Stimulated activated CD4-positive, alpha-beta T cell treated with anti-CD3 and anti-CD28 coated beads, Interleukin-2, amount 100 ng/mL, for 48 hours (primary cell): ENCODE results near the gene IRX3.
"Not testable (repeated sequence)": the region's sequence is repeated elsewhere in the genome, so short reads cannot be mapped to it uniquely, and the experiment has no call there.

Source experiments
- DNase-seq, 2 donors: peaks; one replicate each; pipeline ENCODE4 v3.0.0-alpha.2; 2020

The IRX3 gene

DNA sequence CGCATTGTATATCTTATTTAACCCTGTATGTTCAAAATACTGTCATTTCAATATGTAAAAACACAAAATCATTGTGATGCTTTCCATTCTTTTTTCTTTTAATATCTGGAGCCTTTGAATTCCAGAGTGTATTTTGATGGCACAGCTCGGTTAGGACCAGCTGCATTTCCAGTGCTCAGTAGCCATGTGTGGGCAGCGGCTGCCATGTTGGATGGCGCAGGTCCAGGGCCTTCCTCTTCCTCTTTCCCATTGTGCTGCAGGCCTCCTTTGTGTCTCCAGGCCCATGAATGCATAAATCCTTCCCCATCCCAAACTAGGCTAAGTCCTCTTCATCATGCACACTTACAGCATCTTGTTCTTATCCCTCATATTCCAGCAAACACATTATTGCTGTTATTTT is 13.0 kb downstream of the IRX3 start:
- no peak for DNase-seq

DNA sequence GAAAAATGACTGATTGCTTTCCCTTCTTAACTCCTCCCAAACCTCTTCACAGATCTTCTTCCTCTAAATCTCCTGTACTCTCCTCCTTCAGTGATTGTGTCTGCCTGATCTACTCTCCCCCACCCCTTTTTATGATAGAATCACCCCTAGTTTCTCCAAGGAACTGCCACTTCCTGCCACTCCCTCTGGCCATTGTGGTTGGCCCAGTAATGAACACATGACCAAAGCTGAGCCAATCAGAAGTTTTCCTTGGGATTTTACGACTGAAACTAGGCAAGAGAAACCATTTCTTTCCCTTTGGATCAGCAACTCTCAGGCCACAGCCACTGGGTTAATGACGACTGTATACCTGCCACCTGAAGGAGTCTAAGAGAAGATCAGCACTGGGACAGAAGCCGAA is 15.9 kb downstream of the IRX3 start:
- DNase-seq: no peak

DNA sequence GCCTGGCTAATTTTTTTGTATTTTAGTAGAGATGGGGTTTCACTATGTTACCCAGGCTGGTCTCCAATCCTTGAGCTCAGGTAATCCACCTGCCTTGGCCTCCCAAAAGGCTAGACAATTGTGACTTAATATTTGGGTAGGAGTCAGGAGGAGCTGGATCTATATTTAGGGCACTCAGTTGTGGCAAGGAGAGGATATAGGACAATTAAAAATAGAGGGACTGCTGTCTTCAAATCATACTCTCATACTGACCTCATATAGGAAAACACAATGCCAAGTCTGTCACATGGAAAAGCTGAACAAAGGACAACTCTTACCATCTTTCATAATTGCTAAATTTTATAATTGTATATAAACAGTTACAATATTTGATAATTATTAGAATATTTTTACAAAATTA is 17.1 kb downstream of the IRX3 start:
- DNase-seq: no peak

DNA sequence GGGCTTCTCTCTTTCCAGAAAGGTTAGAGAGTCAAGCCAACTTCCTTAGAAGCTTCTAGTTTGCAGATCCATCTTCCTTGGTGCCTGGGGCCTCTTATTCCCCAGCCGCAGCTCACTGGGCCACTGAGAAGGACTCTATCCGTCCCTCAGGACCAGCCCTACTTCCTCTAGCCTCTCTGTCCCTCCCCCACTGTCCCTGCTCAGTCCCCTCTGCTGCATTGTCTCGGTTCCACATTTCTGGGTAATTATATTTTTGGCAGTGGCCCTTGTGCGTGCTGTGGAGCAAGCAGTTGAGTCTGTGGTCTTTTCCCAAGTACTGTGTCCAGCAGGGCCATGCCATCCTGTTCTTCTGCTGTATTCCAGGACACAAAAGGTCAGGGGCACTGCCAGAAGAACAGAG is 17.8 kb downstream of the IRX3 start:
- no peak for DNase-seq

DNA sequence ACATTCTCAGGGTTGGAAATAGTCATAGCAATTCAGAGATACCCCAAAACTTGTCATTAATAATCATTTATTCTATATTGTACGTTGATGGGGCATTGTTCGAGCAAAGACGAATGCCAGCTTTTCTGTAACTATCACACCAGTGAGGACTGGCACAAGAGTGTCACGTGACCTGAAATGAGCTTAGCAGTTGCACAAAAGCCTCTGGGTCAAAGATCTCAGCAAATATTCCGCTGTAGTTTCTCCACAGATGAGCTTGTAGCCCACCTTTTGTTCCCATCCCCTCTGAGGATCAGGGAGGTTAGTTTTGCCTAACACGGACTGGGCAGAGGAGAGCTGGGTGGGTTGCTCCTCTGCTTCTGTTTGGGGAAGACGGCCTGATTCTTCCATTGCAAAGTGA is 18.2 kb downstream of the IRX3 start:
- no peak for DNase-seq

DNA sequence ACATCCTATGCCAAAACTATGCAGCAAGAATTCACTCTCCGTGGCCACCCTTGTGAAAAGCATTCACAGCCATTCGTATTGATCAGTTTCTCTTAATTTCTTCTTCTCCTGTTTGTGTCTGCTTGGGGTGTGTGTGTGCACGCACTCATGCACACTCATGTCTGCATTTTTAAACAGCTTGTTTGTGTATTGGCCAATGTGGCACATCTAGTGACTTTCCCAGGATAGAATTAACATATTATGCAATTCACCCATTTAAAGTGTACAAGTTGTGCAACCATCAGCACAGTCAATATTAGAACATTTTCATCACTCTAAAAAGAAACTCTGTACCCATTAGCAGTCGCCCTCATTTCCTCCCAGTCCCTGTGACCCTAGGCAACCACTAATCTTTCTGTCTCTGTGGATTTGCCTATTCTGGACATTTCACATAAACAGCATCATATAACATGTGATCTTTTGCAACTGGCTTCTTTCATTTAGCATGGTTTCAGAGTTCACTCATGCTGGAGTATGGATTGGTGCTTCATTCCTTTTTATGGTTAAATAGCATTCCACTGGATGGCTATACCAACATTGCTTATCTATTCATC is 20.1 kb downstream of the IRX3 start:
- DNase-seq: no peak

DNA sequence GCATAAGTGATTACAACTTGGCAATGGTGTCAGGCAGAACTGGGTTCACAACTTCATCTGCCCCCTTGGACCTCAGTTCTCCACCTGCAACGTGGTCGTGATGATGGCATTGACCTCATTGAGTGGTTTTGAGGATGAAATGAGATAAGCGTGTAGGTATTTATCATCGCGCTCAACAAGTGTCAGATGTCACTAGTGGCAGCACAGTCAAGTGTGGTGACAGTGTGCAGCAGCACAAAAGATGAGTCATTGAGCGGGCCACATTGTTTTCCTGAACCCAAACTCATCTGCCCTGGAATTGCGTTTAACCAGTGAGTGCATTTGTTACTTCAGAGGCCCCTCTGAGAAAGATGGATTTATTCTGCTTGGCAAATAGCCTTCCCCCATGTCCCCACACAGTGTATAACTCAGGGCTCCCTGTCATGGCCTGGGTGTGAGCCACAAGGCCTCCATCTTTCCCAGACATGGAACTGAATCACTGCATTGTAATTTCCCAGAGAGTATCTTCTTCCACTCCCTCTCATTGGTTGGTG is 20.9 kb downstream of the IRX3 start:
- no peak for DNase-seq

DNA sequence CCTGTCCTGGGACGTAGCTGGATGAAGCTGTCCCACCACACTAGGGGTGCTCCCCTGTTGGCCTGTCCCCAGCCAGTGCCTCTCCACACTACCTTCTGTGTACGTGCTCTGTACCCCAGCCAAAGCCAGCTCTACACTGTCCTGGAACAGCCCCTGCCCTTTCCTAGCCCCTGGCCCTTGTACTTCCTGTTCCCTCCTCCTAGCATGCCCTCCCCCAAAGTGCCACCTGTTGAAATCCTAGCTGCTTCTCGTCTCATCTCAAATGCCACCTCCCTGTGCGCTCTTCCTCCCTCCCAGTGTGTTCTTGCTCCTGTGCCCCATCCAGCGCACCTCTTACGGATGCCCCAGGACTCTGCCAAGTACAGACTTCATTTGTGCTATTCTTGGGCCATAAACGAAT is 33.5 kb downstream of the IRX3 start:
- DNase-seq: no peak

DNA sequence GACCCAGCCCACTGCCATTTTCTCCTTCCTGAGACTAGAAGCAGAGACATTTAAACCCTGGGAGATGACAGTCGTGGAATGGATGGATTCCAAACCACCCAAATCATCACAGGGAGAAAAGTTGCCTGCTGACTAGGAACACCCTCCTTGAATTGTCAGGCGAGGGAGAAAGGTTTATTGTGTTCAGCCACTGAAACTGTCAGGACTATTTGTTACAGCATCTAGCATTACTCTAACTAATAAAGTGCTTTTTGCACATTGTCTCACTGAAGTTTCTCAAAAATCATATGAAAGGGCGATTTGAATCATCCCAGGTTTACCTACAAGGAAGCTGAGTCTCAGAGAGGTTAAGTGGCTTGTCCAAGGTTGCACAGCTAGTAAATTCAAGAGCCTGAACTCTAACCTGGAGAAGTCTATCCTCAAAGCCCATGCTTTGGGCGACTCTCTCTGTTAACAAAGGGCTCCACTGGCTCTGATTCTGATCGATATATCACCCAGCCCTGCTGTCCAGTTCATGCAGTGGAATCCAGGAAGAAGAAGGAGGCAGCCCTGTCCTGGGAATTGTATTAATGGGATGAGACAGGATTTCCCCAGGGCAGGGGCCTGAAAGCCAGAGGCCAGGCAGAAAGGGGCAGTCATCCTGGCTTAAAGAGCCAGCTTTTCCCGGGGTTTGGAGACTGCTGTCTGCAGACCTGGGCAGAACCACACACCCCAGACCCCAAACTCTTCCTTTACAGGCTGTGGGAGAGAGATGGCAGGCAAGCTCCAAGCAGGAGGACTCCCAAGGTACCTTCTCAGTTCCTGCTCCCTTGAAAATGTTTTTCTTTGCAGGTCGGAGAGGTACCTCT is 37.5 kb downstream of the IRX3 start:
- no peak for DNase-seq

DNA sequence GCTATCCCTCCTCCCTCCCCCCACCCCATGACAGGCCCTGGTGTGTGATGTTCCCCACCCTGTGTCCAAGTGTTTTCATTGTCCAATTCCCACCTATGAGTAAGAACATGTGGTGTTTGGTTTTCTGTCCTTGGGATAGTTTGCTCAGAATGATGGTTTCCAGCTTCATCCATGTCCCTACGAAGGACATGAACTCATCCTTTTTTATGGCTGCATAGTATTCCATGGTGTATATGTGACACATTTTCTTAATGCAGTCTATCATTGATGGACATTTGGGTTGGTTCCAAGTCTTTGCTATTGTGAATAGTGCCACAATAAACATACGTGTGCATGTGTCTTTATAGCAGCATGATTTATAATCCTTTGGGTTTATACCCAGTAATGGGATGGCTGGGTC is 38.9 kb downstream of the IRX3 start:
- DNase-seq: not testable (repeated sequence)

DNA sequence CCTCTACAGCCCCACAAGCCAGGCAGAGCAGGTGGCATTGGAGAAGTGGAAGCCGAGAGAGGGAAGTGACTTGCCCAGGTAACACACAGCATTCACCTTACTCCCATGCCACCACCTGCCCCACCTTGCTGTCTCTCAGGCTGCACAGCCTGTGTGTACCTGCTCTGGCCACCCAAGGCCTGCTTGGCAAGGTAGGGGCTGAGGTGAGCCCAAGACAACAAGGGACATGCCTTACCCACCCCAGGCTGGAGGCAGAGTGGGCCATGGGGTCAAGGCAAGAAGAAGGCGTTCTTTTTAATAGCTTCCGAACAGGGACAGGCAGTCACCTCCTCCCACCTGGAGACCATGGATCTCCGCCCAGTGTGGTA is 40.1 kb downstream of the IRX3 start:
- no peak for DNase-seq

DNA sequence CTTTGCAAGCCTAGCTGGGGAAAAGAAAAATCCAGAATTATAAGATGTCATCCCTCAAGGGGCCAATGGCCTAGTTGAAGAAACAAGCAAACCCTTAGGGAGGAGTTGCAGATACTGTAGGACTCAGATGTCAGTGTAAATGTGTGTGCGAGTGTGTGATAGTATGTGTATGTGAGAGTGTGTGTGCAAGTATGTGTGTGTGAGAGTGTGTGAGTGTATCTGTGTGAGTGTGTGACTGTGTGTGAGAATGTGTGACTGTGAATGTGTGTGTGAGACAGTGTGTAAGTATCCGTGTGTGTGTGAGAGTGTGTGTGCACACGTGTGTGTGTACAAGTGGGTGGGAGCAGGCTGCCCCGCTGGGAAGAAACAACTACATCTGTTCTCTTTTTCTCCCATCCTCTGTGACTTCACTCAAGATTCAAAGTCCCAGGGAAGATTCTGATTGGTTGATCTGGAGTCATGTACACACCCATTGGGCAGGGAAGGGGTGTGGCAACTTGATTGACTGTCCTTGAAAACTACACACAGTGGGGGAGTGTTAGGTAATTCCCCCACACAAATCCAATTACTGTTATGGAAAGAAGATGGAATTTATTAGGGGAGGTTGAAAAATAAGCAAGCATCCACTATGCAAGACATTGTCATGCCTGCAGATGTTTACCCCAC is 40.7 kb downstream of the IRX3 start:
- no peak for DNase-seq

DNA sequence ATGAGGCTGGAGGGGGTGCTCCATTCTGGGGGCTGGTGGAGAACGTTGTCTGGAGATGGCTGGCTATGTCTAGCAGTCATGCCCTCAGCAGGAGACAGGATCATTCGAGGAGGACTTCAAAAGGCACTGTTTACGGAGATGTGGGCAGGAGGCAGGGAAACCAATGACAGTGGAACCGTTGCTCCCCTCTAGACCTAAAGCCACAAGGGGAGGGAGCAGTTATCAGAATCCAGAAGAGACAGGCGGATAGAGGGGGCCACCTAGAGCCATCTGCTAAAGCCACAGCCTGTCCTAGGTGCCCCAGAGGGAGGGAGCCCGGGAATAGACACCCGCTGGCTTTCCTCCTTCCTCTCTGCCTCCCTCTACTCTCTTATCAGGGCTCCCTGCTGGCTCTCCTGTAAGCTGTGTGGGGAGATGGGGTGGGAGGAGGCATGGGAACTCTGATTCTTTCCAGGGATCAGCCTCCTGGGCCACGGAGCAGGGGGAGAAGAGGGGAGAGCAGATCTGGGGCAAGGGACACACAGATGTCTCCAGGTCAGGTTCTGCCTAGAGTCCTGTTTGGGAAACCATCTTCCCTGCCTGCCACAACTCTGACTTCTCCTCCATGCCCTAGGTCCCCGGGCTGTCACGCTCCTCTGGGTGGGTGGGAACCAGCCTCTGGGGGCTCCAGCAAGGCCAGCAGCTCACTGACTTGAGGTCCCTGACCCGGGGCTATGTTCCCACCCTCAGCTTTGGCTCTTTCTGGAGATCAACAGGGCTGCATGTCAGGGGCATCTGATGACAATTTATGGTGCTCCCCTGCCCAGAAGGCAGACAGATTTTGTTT is 42.3 kb downstream of the IRX3 start:
- no peak for DNase-seq

DNA sequence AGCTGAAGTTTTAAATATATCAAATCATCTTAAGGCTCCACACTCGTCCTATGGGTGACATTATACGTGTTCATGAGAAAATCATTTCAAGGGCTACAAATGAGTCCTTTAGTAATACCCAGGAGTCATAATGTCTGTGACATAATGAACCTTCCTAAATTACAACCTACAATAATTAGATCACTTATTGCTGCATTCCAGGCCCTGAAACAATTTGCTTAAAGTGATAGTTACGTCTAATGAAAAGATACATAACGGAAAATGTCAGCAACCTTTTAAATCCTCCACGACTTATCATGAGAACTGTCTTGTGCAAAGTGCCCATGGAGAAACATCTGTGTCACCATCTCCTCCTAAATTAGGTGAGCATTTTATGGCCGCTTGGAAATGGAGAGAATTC is 43.4 kb downstream of the IRX3 start:
- no peak for DNase-seq

DNA sequence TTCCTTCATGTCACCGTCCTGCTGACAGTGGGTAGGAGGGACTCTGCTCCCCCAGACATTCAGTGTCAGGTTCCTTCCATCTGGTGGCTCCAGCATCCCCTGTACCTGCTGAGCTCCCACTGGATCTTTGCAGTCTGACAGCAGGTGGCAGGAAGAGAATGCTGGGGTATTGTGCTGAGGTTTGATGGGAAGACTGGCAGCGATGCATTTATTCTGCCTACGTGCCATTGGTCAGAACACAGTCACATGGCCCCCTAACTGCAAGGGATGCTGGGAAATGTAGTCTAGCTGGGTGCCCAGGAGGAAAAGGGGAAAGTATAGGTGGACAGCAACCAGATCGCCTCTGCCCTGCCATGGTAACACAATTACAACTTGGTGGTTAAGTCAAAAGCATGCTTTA is 44.4 kb downstream of the IRX3 start:
- no peak for DNase-seq

DNA sequence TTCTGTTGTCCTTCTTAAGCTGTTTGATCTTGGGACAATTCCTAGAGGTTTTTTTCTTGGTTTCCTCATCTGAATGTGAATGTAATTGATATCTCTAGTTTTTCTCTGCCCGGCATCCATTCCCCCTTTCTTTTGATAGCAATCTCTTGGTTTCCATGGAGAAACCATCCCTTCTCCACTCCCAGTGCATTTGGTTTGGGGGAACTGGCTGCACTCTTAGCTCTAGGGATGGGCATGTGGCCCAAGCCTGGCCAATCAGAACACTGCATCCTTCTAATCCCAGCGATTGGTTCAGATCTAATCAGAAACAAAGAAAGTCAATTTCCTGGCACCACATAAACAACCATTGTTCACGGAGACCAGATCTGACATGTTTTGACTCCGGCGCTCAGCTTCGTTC is 45.1 kb downstream of the IRX3 start:
- DNase-seq: no peak

DNA sequence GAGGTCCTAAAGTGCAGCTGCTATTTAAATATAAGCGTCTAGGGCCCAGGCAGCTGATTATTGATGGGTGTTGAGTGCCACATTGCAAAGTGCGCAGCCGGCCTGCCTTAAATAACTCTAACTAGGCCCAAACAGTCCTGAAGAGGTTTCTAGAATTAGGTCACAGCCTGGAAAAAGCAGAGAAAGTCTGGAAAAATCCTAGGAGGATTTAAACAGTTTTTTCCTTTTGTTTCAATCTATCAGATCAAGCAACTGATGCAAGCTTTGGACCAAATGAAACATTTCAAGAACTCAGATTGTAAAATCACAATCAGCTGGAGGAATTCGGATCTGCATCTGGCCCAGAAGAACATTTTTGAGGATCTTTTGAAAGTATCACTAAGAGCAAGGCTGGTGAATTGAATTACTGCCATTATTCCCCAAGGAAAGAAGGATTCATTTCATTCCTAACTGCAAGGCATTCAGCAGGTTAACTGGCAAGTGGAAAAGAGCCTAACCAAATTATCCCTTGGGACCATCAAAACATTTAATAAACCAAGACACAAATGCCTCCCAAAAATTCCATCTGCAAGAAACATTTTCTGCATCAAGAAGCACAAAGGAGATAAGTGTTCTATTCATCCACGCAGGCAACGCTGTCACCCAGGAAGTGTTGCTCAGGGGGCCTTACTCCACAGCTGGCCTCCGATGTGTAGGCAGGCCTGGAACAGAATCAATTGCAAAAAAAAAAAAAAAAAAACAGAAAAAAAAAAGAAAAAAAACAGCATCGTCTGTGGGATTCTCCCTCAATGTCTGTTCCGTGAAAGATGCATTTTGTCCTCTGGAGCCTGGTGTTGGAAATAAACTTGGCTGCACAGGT is 46.1 kb downstream of the IRX3 start:
- no peak for DNase-seq

DNA sequence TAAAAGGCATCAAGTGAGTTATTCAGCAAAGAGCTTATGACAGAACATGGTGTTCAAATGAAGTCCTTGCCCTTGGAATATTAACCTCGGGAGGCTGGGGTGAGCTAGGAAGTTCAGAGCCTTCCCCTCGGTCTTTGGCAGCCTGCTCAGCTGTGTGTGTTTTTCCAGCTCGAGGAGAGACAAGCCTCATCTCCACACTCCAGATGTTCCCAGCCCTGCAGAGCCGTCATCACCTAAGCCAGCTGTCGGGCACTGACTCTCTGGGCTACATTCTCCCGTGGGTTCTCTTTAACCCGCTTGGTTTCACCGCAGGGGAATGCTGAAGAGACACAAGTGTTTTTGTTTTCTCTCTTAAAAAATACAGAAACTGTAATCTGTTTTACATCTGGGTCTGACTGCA is 47.1 kb downstream of the IRX3 start:
- no peak for DNase-seq

DNA sequence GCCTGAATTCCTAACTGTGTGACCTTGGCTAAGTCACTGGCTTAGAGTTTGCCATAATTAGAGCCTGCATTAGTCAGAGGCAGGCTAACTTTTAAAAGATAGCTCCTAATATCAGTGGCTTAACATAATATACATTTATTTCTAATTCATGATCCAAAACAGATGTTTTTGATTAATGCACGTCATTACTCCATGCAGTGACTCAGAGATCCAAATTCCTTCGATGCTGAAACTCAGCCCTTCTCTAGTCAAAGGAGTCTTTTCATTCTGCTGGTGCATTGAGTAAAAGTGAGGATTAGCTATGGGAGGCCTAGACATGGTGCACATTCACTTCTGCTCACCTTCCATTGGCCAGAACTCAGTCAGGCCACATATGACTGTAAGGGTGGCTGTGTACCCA is 49.8 kb downstream of the IRX3 start:
- DNase-seq: no peak

DNA sequence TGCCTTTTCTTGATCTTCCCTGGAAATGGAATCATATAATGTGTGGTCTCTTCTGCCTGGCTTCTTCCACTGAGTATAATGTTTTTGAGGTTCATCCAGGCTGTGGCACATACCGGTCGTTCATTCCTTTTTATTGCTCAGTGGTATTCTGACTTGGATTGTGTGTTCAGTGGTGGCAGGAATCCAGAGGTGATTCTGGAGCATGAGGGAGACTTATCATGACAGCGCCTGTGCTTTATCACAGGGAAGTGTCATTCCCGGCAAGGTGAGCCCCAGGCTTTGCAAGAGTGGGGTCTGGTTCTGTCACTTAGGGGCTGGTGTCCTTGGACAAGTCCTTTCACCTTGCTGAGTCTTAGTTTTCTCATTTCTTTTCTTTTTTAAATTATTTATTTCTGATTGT is 53.0 kb downstream of the IRX3 start:
- no peak for DNase-seq
